BLaER1 treated with 17β-estradiol and CSF1 and Interleukin-3, amounts not matched to agents 10 nM and 100 nM (cell line): ENCODE measurements around the gene SYNRG.
"Not testable (repeated sequence)": the region's sequence is repeated elsewhere in the genome, so short reads cannot be mapped to it uniquely, and the experiment has no call there.

Source experiments
- H3K27ac ChIP-seq, 11 experiments: shearing (Covaris generic); formaldehyde crosslinking; 2 replicates each; pipeline ENCODE4 v1.8.1; 2022
- H3K27me3 ChIP-seq, 11 experiments: shearing (Covaris generic); formaldehyde crosslinking; 2 replicates each; pipeline ENCODE4 v1.8.1; 2022
- H3K36me3 ChIP-seq, 11 experiments: shearing (Covaris generic); formaldehyde crosslinking; 2 replicates each; pipeline ENCODE4 v1.8.1; 2022
- H3K4me1 ChIP-seq, 10 experiments: shearing (Covaris generic); formaldehyde crosslinking; 2 replicates each; pipeline ENCODE4 v1.8.1; 2022
- H3K4me2 ChIP-seq, 11 experiments: shearing (Covaris generic); formaldehyde crosslinking; 2 replicates each; pipeline ENCODE4 v1.8.1; 2022
- H3K4me3 ChIP-seq, 10 experiments: shearing (Covaris generic); formaldehyde crosslinking; 2 replicates each; pipeline ENCODE4 v1.8.1; 2022
- H3K9ac ChIP-seq, 11 experiments: shearing (Covaris generic); formaldehyde crosslinking; 2 replicates each; pipeline ENCODE4 v1.8.1; 2022
- H3K9me3 ChIP-seq, 11 experiments: shearing (Covaris generic); formaldehyde crosslinking; replicated peaks in 1 of 11; 2 replicates each; pipeline ENCODE4 v1.8.1; 2022
- H4K20me1 ChIP-seq, 11 experiments: shearing (Covaris generic); formaldehyde crosslinking; 2 replicates each; pipeline ENCODE4 v1.8.1; 2022
- Cebpa-rat ChIP-seq, 11 experiments: shearing (Covaris generic); IDR thresholded peaks; 2 replicates each; pipeline ENCODE4 v1.8.1; 2022

The SYNRG gene

DNA sequence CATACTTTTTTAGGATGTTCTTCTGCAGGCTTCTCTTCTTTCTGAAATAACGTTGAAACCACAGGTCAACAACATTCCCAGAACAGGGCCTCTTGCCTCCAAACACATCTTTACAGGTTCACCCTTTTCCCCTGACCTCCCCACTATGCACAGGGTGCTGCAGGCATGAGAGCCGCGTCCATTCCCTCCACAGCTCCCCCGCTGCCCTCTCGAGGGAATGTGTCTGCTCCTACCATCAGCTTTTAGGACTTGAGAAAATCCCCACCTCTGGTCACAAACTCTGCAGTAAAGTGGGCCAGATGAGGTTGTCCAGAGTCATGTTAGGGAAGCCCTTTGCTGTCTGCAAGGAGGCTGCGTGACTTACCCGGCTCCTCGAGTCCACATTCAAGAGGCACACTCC is 89.0 kb downstream of the SYNRG start:
- Histone ChIP-seq H3K9ac (no peak overlapping the region), H3K9me3 (no peaks in the 10 kb centered on the region), H3K27ac (no peak overlapping the region), H3K4me2 (0 out of 22 replicates have a peak overlapping the region, but pooled peaks of 3 of the 11 experiments have one; percentile 0 to 11 (median 1)), H3K4me3 (no peak overlapping the region), H3K27me3 (no peaks in the 10 kb centered on the region), H3K4me1 (peaks cover 0 to 15% (median 7%) of the 10 kb centered on the region in 10 experiments; a peak in 9 of 20 replicates), H4K20me1 (peaks cover 0 to 47% (median 22%) of the 10 kb centered on the region in 11 experiments; a peak in 15 of 22 replicates), H3K36me3 (peaks cover 77 to 100% (median 91%) of the 10 kb centered on the region in 11 experiments)
- no peak for TF ChIP-seq Cebpa-rat (IDR thresholded peaks at IDR 0.05)

GRCh38 chr17:37519251-37519985 is 89.8 kb downstream of the SYNRG start:
- Histone ChIP-seq H3K9ac (no peak overlapping the region; a peak in 1 of 22 replicates), H3K27ac (no peak overlapping the region), H3K9me3 (no peaks in the 10 kb centered on the region), H4K20me1 (peaks cover 0 to 50% (median 30%) of the 10 kb centered on the region in 11 experiments; a peak in 16 of 22 replicates), H3K4me2 (0 out of 22 replicates have a peak overlapping the region, but pooled peaks of 3 of the 11 experiments have one; percentile 0 to 11 (median 1)), H3K4me1 (peaks cover 0 to 15% (median 7%) of the 10 kb centered on the region in 10 experiments; a peak in 9 of 20 replicates), H3K27me3 (no peaks in the 10 kb centered on the region), H3K4me3 (no peak overlapping the region), H3K36me3 (peaks cover 83 to 100% (median 92%) of the 10 kb centered on the region in 11 experiments)
- no peak for TF ChIP-seq Cebpa-rat (IDR thresholded peaks at IDR 0.05)

DNA sequence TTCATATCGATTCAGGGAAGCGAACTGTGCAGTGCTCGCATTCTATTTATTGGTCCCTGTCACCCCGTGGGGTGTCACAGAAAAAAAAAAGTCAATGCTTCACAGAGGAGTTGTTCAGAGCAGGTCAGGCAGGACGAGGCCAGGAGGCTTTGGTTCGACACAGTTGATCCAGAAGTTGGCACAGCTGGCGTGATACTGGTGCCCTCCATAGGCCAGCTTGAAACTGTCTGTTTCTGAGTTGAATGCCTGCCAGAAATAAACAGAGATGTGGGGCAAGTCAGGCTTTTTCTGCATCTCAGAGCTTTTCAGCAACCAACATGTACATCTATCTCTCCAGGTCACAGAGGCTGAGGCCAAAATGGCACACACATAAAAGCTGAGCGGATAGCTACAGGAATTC is 90.4 kb downstream of the SYNRG start:
- Histone ChIP-seq H3K9ac (no peak overlapping the region), H3K27ac (no peak overlapping the region), H3K4me3 (no peak overlapping the region), H3K36me3 (peaks cover 83 to 100% (median 90%) of the 10 kb centered on the region in 11 experiments), H4K20me1 (peaks cover 3 to 53% (median 32%) of the 10 kb centered on the region in 11 experiments; a peak in 19 of 22 replicates), H3K9me3 (no peaks in the 10 kb centered on the region), H3K27me3 (no peaks in the 10 kb centered on the region), H3K4me1 (peaks cover 0 to 15% (median 7%) of the 10 kb centered on the region in 10 experiments; a peak in 9 of 20 replicates), H3K4me2 (no peak overlapping the region)
- no peak for TF ChIP-seq Cebpa-rat (IDR thresholded peaks at IDR 0.05)

DNA sequence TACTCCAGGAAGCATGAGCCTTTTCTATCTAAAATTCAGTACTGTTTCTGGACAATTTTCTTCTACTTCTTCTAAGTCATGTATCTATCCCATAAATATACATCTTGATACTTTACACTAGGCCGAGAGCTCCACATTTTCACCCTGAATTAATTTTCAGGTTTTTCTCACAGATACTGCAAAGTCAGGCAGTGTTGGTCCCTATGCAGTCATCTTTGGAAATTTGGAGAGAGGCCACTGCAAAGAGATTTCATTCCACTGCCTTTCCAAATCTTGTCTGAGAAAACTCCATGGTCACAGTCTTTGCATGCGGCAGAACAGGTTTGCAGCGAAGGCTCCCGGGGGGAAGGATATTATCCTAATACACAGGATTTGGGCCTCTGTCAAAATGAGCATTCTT is 91.3 kb downstream of the SYNRG start:
- Histone ChIP-seq H3K27me3 (no peaks in the 10 kb centered on the region), H3K9ac (no peak overlapping the region; a peak in 1 of 22 replicates), H3K9me3 (no peaks in the 10 kb centered on the region), H3K4me3 (no peak overlapping the region), H3K36me3 (peaks cover 83 to 100% (median 91%) of the 10 kb centered on the region in 11 experiments), H3K27ac (no peak overlapping the region), H3K4me1 (peaks cover 0 to 15% (median 7%) of the 10 kb centered on the region in 10 experiments; a peak in 9 of 20 replicates), H4K20me1 (peaks cover 12 to 57% (median 40%) of the 10 kb centered on the region in 11 experiments; a peak in 20 of 22 replicates), H3K4me2 (no peak overlapping the region)
- no peak for TF ChIP-seq Cebpa-rat (IDR thresholded peaks at IDR 0.05)

GRCh38 chr17:37516127-37516571 is 93.1 kb downstream of the SYNRG start:
- no peak overlapping the region for H3K4me3 ChIP-seq
- H3K27me3 ChIP-seq: no peaks in the 10 kb centered on the region
- no peak overlapping the region for H3K4me2 ChIP-seq
- H3K9me3 ChIP-seq: no peaks in the 10 kb centered on the region
- H3K4me1 ChIP-seq: peaks cover 0 to 15% (median 7%) of the 10 kb centered on the region in 10 experiments; a peak in 9 of 20 replicates
- peaks cover 22 to 71% (median 50%) of the 10 kb centered on the region in 11 experiments; a peak in 21 of 22 replicates for H4K20me1 ChIP-seq
- no peak overlapping the region for H3K9ac ChIP-seq
- H3K36me3 ChIP-seq: peaks cover 88 to 97% (median 93%) of the 10 kb centered on the region in 11 experiments
- H3K27ac ChIP-seq: no peak overlapping the region
- no peak for TF ChIP-seq Cebpa-rat (IDR thresholded peaks at IDR 0.05)

DNA sequence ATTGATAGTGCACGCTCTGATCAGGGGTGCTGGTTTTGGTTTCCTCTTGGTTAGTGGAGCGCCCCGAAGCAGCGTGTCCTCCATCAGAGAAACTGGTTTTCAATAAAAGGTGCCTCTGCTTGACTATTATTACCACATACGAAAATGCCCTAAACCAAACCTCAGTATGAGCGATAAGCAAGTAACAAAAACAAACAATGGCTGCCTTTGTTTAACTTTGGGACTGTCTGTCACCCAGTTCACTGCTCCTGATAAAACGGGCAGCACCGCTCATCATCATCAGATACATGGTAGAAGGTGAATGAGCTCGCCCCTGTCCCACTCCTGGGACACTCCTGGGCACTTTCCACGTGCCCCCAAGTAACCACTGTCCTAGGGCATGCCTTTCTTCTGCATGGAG is 95.5 kb downstream of the SYNRG start:
- H3K4me3 ChIP-seq: no peak overlapping the region
- H3K36me3 ChIP-seq: peaks cover 66 to 87% (median 79%) of the 10 kb centered on the region in 11 experiments
- H3K9me3 ChIP-seq: no peaks in the 10 kb centered on the region
- no peaks in the 10 kb centered on the region for H3K27me3 ChIP-seq
- H3K4me2 ChIP-seq: no peak overlapping the region
- no peak for TF ChIP-seq Cebpa-rat (IDR thresholded peaks at IDR 0.05)
- peaks cover 0 to 13% (median 9%) of the 10 kb centered on the region in 10 experiments; a peak in 10 of 20 replicates for H3K4me1 ChIP-seq
- no peak overlapping the region for H3K9ac ChIP-seq
- no peak overlapping the region for H3K27ac ChIP-seq
- peaks cover 32 to 85% (median 67%) of the 10 kb centered on the region in 11 experiments for H4K20me1 ChIP-seq

GRCh38 chr17:37512442-37513068 is 96.7 kb downstream of the SYNRG start:
- Histone ChIP-seq H3K4me1 (peaks cover 0 to 13% (median 9%) of the 10 kb centered on the region in 10 experiments; a peak in 10 of 20 replicates), H3K27me3 (no peaks in the 10 kb centered on the region), H3K4me3 (no peak overlapping the region), H4K20me1 (peaks cover 22 to 90% (median 71%) of the 10 kb centered on the region in 11 experiments), H3K27ac (no peak overlapping the region), H3K9ac (no peak overlapping the region), H3K9me3 (no peaks in the 10 kb centered on the region), H3K36me3 (peaks cover 57 to 85% (median 75%) of the 10 kb centered on the region in 11 experiments), H3K4me2 (no peak overlapping the region)
- no peak for TF ChIP-seq Cebpa-rat (IDR thresholded peaks at IDR 0.05)

DNA sequence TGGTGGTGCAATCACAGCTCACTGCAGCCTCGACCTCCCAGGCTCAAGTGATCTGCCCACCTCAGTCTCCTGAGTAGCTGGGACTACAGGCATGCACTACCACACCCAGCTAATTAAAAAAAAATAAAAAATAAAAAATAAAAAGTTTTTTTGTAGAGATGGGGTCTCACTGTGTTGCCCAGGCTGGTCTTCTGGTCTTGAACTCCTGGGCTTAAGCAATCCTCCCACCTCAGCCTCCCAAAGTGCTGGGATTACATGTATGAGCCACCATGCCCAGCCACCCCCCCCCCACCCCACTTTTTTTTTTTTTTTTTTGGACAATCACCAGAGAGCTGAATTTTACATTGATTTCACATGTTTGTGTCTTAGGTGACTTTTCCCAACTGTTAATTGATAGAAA is 97.6 kb downstream of the SYNRG start:
- not testable (repeated sequence) for H3K4me2 ChIP-seq

DNA sequence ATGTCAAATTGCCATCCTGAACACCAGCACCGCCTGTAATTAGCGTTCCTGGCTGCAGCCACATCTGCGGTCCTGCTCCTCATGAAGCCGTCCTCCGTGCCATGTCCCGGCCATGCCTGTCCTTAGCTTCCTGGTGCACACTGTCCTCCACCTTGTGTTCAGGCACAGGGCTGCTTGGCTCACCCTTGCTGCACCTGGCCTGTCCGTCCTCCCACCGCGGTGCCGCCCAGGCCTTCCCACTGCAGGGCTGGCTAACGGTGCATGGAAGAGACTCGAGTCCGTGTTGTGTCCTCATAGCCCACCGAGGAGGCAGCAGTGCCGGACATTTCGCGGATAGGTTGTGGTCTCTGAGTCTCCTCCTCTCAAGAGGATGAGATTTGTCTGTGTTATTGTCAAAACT is 99.2 kb downstream of the SYNRG start:
- Histone ChIP-seq H3K9me3 (no peaks in the 10 kb centered on the region), H3K4me2 (0 out of 22 replicates have a peak overlapping the region, but pooled peaks of 2 of the 11 experiments have one; percentile 3 to 12), H4K20me1 (peaks cover 27 to 97% (median 82%) of the 10 kb centered on the region in 11 experiments), H3K4me1 (peaks cover 0 to 16% (median 9%) of the 10 kb centered on the region in 10 experiments; a peak in 10 of 20 replicates), H3K27me3 (no peaks in the 10 kb centered on the region), H3K27ac (no peak overlapping the region), H3K4me3 (no peak overlapping the region), H3K9ac (no peak overlapping the region), H3K36me3 (peaks cover 32 to 69% (median 55%) of the 10 kb centered on the region in 11 experiments)
- TF ChIP-seq Cebpa-rat (IDR thresholded peaks at IDR 0.05): no peak

More for the DNA sequence above, 97.6 kb downstream of the SYNRG start:
- H3K36me3 ChIP-seq: peaks cover 48 to 85% (median 69%) of the 10 kb centered on the region in 11 experiments
- H3K27ac ChIP-seq, H3K9me3 ChIP-seq, H3K27me3 ChIP-seq, H3K4me3 ChIP-seq, H3K9ac ChIP-seq: not testable (repeated sequence)
- H3K4me1 ChIP-seq: peaks cover 0 to 13% (median 9%) of the 10 kb centered on the region in 10 experiments; a peak in 10 of 20 replicates
- peaks cover 25 to 94% (median 76%) of the 10 kb centered on the region in 11 experiments for H4K20me1 ChIP-seq
